Left ventricle myocardium inferior (tissue), 1 donor: ENCODE results near the gene CXCR5. TPM values are rescaled to one million over a fixed set of nuclear protein-coding genes. Genes with fewer than 3 reads are reported as not detected.

Source experiments
- DNase-seq: peaks from one replicate; pipeline ENCODE4 v3.0.0-alpha.2; 2020
- H3K27ac ChIP-seq: fragments of 200-600 bp; replicated peaks from 2 replicates; pipeline ENCODE4 v1.8.0; 2021
- H3K27me3 ChIP-seq: fragments of 200-600 bp; 2 replicates; pipeline ENCODE4 v1.8.0; 2021; ENCODE audit warnings: low read depth
- H3K36me3 ChIP-seq: fragments of 200-600 bp; 2 replicates; pipeline ENCODE4 v1.8.0; 2021
- H3K4me1 ChIP-seq: fragments of 200-600 bp; 2 replicates; pipeline ENCODE4 v1.8.0; 2021
- H3K4me3 ChIP-seq: fragments of 200-600 bp; 2 replicates; pipeline ENCODE4 v1.8.0; 2021; ENCODE audit warnings: mild to moderate bottlenecking, moderate library complexity
- H3K9me3 ChIP-seq: fragments of 200-600 bp; replicated peaks from 2 replicates; pipeline ENCODE4 v1.8.0; 2021
- CTCF ChIP-seq: fragments of 200-600 bp; IDR thresholded peaks from 2 replicates; pipeline ENCODE4 v1.8.0; 2021; ENCODE audit warnings: antibody characterized with exemption, mild to moderate bottlenecking, borderline replicate concordance
- intact Hi-C: fragments of 100-400 bp; cut with micrococcal nuclease; formaldehyde crosslinking; loops from one replicate; pipeline ENCODE4 v1.11.0; 2022
- total RNA-seq: library from RNA; stranded (reverse); fragmentation: NEBNext Ultra II Directional; extraction: Animal tissue kit (Norgen Biotek cat#: 25700); gene quantifications from one replicate; pipeline ENCODE4 v1.2.1, GENCODE V29; 2021
- donor health status: DM: no; HTN: yes; CAD: no; lungs with severe emphysema.

The CXCR5 gene
- total RNA-seq, 1 donor from 2014 or later: not detected

GRCh38 chr11:118898400-118899295, 15.0 kb downstream of the CXCR5 start:
- no peaks in the 10 kb centered on the region for H3K4me1 ChIP-seq
- no peaks in the 10 kb centered on the region for H3K9me3 ChIP-seq
- peaks cover 53% of the 10 kb centered on the region for H3K36me3 ChIP-seq
- no peak for TF ChIP-seq CTCF
- intact Hi-C loops: no loop called here
- H3K4me3 ChIP-seq: no peak overlapping the region
- H3K27me3 ChIP-seq: no peaks in the 10 kb centered on the region
- no peak overlapping the region for H3K27ac ChIP-seq
- DNase-seq: no peak

DNA sequence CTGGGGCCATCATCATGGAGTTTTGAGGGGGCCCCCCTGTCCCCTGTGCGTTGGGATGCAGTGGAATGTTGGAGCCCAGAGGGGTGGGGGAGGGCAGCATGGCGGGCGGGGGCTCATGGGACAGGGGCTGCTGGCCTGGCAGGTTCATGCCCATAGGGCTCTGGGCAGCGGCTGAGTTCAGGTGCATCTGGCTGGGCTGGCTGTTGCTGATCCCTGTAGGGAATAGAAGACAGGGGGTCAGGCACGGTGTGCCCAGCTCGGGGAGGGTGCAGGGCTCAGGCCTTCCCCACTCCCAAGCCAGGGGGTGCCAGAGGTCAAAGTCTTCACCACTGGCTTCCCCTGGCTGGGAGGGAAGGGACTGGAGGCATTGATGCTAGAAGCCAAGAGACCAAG, 15.6 kb downstream of the CXCR5 start:
- Histone ChIP-seq H3K36me3 (peaks cover 59% of the 10 kb centered on the region), H3K4me1 (no peaks in the 10 kb centered on the region), H3K27me3 (no peaks in the 10 kb centered on the region), H3K27ac (no peak overlapping the region), H3K9me3 (no peaks in the 10 kb centered on the region), H3K4me3 (no peak overlapping the region)
- DNase-seq: no peak
- intact Hi-C loops: no loop called here
- no peak for TF ChIP-seq CTCF

DNA sequence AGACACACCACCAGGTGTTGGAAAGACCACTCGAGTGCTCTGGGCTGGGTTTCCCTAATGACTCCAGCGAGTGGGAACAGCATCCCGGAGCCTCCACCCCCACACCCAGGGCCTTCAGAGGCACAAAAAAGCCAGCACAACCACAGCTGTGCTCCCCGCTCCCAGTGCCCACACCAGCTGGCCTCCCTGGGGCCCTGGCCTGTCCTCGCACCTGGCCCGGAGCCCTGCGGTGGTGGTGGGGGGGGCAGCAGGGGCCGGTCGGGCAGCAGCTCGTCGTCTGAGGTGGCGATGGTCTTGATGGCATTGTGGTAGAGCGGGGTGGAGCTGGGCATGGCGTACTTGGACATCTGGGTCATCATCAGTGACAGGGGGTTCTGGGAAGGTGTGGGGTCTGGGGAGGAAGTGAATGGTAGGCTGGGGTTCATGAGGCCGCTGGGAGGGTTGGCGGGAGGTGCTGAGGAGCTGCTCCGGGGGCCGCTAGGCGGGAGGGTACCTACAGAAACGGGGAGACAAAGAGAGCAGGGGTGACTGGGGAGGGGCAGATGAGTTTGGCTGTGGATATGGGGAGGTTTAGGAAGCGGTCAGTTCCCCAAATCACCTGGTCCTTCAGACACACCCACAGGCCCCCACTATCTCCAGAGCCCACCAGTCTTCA, 16.1 kb downstream of the CXCR5 start:
- H3K36me3 ChIP-seq: peaks cover 64% of the 10 kb centered on the region
- DNase-seq: no peak
- H3K4me1 ChIP-seq: no peaks in the 10 kb centered on the region
- H3K27me3 ChIP-seq: no peaks in the 10 kb centered on the region
- no peak for TF ChIP-seq CTCF
- no peak overlapping the region for H3K4me3 ChIP-seq
- H3K27ac ChIP-seq: no peak overlapping the region
- intact Hi-C loops: loop anchor here (10.0 kb wide), 1 partner anchor 55 kb away; the partner anchor contains the start of gene UPK2
- H3K9me3 ChIP-seq: no peaks in the 10 kb centered on the region

DNA sequence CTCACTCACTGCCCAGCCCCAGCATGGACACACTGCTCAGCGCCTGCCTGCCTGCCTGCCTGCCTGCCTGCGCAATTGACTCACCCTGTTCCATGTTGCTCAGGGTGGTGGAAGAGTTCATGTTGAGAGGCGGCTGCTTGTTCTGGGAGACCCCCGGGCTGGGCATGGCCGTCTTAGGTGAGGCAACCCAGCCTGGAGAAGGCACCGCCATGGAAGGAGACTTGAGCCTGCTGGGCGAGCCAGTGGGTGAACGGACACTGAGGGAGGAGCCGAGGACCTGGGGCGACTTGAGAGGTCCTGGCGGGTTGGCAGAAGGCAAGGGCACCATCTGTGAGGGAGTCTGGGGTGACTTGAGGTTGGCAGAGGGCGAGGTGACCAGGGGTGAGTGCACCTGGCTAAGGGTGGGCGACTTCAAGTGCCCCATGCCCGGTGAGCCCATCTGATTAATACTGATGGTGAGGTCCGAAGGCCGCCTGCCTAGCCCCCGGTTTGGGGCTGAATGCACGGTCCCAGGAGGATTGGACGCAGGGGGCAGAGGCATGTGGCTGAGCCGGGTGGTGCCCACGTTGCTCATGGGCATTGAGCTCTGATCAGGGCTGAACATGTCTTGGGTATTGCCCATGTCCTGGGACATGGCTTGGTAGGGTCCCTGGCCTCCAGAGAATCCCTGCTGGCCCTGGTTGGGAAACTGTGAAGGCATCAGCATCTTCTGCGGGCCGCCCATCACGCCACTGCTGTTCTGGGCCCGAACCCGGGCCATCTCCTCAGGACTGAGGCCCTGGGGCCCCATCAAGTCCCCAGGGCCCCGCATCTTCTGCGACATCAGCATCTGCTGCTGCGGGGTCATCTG, 17.1 kb downstream of the CXCR5 start:
- Histone ChIP-seq H3K27ac (no peak overlapping the region), H3K9me3 (no peaks in the 10 kb centered on the region), H3K36me3 (peaks cover 72% of the 10 kb centered on the region), H3K4me3 (no peak overlapping the region), H3K4me1 (no peaks in the 10 kb centered on the region), H3K27me3 (no peaks in the 10 kb centered on the region)
- intact Hi-C loops: loop anchor here (10.0 kb wide), 1 partner anchor 54 kb away; the partner anchor contains the start of gene UPK2
- no peak for DNase-seq
- no peak for TF ChIP-seq CTCF
